ENCODE data around the gene COPS9.

- TF ChIP-seq POLR2AphosphoS5 (IDR thresholded peaks at IDR 0.05; ENCODE audit: low read depth, low read length) (no peak), CTCF (IDR thresholded peaks at IDR 0.05) (no peak), SIN3A (IDR thresholded peaks at IDR 0.05; ENCODE audit: borderline replicate concordance, insufficient read depth, low read depth, low read length) (no peak)
Measured at GRCh38 chr2:240131941-240132650, 4.0 kb downstream of the COPS9 start.
